BJ (cell line): ENCODE measurements around the gene RGS3. TPM values are rescaled to one million over a fixed set of nuclear protein-coding genes. Genes with fewer than 3 reads are reported as not detected.

Source experiments
- CTCF ChIA-PET: fragments of 350-600 bp; formaldehyde crosslinking; extraction: SDS; loops from one replicate; lab custom pipeline; 2021; ENCODE audit warnings: antibody characterized with exemption, inconsistent platforms; lab: Yijun Ruan, JAX
- POLR2A ChIA-PET: fragments of 300-600 bp; sonication (Branson Sonifier 250); formaldehyde crosslinking; extraction: SDS; loops from one replicate; lab custom pipeline; 2021; ENCODE audit warnings: antibody characterized with exemption; lab: Charles Lee
- DNase-seq: peaks from one replicate; pipeline ENCODE4 v3.0.0-alpha.2; 2011; ENCODE audit warnings: low read depth
- H3K27me3 ChIP-seq: 2 replicates; pipeline ENCODE4 v1.6.0; 2011; ENCODE audit warnings: low read length; ENCODE audit not compliant: control insufficient read depth, insufficient read depth
- H3K36me3 ChIP-seq: 2 replicates; pipeline ENCODE4 v1.5.1; 2011; ENCODE audit warnings: low read length; ENCODE audit not compliant: control insufficient read depth, insufficient read depth
- H3K4me3 ChIP-seq: 2 replicates; pipeline ENCODE4 v1.5.1; 2011; ENCODE audit warnings: low read depth, mild to moderate bottlenecking, control low read depth, low read length
- CTCF ChIP-seq: IDR thresholded peaks from 2 replicates; pipeline ENCODE4 v1.5.1; 2011; ENCODE audit warnings: low read depth, mild to moderate bottlenecking, control low read depth, inconsistent platforms, low read length, moderate library complexity; ENCODE audit not compliant: insufficient read depth
- polyA plus RNA-seq: library from polyadenylated mRNA; depleted of rRNA; stranded (reverse); fragments of >200 nt; gene quantifications from 2 replicates; pipeline ENCODE4 v1.2.3, GENCODE V29; 2011

RGS3 gene
- polyA plus RNA-seq, 1 experiment: 66.4 TPM

GRCh38 chr9:113567361-113568080 is 104.0 kb downstream of the RGS3 start:
- TF ChIP-seq CTCF: no peak
- DNase-seq: no peak
- Histone ChIP-seq H3K36me3 (no peaks in the 10 kb centered on the region; the same call in none of the 2 replicates), H3K27me3 (no peaks in the 10 kb centered on the region), H3K4me3 (no peak overlapping the region)
- ChIA-PET POLR2A (no interaction called here), CTCF (interaction anchor here (0.9 kb wide), 1 partner anchor 9 kb away, joined by 3 read pairs; no protein-coding TSS in a partner anchor)

GRCh38 chr9:113568081-113568435 is 104.5 kb downstream of the RGS3 start:
- Histone ChIP-seq H3K27me3 (no peaks in the 10 kb centered on the region), H3K4me3 (no peak overlapping the region), H3K36me3 (no peaks in the 10 kb centered on the region; the same call in none of the 2 replicates)
- no peak for TF ChIP-seq CTCF
- ChIA-PET POLR2A (no interaction called here), CTCF (no interaction called here)
- no peak for DNase-seq

DNA sequence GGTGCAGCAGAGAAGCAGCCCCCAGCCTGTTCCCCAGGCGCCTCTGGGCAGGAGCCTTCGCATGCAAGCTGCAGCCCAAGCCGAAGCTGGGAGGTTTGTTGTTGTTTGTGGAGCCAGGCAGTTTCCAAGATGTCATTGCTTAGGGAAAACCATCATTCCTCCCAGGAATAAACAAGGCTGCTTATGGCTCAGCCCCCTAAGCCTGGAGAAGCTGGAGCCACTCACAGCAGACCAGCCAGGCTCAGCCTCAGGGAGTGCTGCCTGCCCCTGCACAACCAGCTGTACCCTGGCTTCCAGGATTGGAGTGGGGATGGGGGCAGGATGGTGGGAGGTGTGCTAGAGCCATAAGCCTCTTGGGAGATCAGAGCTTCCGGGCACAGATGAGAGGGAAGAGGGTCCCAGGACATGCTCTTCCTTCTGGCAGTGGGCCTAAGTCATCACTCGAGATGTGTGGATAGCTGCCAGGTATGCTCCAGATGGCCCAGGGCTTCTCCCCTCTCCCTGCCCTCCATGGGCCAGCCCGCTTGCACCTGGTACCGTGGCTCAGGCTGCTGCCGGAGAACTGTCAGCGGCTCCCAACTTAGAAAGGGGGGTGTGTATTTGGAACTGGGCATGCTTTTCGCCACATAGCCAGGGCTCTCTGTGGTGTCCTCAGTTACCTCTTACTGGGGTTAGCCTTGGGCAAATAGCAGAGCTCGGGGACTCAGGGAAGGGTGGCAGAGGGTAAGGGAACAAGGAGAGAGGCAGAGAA is 105.2 kb downstream of the RGS3 start:
- DNase-seq: no peak
- Histone ChIP-seq H3K4me3 (no peak overlapping the region), H3K36me3 (no peaks in the 10 kb centered on the region; the same call in none of the 2 replicates), H3K27me3 (no peaks in the 10 kb centered on the region)
- CTCF ChIA-PET: interaction anchor here (1.4 kb wide), 1 partner anchor 87 kb away, joined by 6 read pairs; no protein-coding TSS in a partner anchor
- POLR2A ChIA-PET: no interaction called here
- no peak for TF ChIP-seq CTCF

DNA sequence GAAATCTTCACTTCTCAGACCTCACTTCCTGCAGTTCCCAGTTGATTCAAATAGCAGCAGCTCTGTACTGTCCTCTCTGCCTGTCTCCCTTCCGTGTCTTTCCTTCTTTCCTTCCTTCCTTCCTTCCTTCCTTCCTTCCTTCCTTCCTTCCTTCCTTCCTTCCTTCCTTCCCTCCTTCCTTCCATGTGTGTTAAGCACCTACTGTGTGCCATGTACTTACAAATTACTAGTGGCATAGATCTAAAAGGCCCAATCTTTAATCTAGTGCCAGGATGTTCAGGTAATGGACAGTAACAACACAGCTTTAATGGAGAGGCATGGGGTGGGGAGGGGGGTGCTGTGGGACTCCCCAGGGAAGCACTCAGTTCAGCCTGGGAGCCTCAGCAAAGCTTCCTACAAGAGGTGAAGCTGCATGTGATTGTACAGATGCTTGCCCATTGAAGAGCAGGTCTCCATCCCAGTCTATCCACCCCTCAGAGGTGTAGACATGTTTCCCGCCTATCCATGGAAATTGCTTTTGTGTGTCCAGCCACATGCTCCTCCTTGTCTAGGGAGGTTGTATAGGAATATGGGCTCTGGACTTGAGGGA is 106.0 kb downstream of the RGS3 start:
- CTCF ChIA-PET: interaction anchor here (1.4 to 1.5 kb wide), 2 partner anchors 10 to 86 kb away, joined by 5 to 6 read pairs; no protein-coding TSS in a partner anchor
- Histone ChIP-seq H3K27me3 (no peaks in the 10 kb centered on the region), H3K4me3 (no peak overlapping the region), H3K36me3 (no peaks in the 10 kb centered on the region; the same call in none of the 2 replicates)
- POLR2A ChIA-PET: no interaction called here
- no peak for TF ChIP-seq CTCF
- DNase-seq: no peak

DNA sequence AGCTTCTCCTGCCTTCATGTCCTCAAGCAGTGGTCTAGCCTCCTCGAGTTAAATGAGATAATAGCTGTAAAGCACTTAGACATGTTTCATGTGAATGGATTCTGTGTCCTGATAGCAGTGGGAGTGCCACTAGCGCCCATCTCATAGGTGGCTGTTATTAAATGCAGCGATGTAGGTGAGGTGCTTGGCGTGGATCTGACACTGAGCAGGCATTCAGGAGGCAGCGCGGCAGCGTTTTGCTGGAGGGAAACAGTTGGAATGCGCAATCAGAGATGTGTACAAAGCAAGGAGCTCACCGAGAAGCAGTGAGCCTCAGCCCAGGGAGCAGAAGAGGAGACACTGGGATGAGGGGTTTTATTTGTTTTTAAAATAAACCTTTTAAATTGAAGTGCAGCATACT is 106.6 kb downstream of the RGS3 start:
- POLR2A ChIA-PET: no interaction called here
- TF ChIP-seq CTCF: no peak
- Histone ChIP-seq H3K27me3 (no peaks in the 10 kb centered on the region), H3K36me3 (no peaks in the 10 kb centered on the region; the same call in none of the 2 replicates), H3K4me3 (no peak overlapping the region)
- CTCF ChIA-PET: interaction anchor here (0.8 to 1.5 kb wide), 3 partner anchors 10 to 118 kb away, joined by 3 to 6 read pairs (median 5); no protein-coding TSS in a partner anchor
- no peak for DNase-seq
